Heart right ventricle (tissue), 16 donors: ENCODE data around the gene HCK. TPM values are rescaled to one million over a fixed set of nuclear protein-coding genes. Genes with fewer than 3 reads are reported as not detected.
A peak's percentile ranks its signal among the peaks of the same experiment; 100 is the strongest.

Experiments
- ATAC-seq, 8 donors: fragments of 200-7000 bp; cut with Tn5 transposase; one replicate each; pipeline ENCODE4 v1.9.1; 2020; ENCODE audit warnings: mild to moderate bottlenecking in 8 of 8, moderate library complexity in 8 of 8, moderate number of reproducible peaks in 1 of 8
- DNase-seq, 2 donors: peaks; one replicate each; pipeline ENCODE4 v3.0.0-alpha.2; 2020
- H3K27ac ChIP-seq, 10 donors: fragments of 200-600 bp; sonication (generic) in 2 of 10; one replicate each; pipeline versions ENCODE4 v1.5.0 to v1.8.0; 2020 to 2022; ENCODE audit warnings: mild to moderate bottlenecking in 3 of 10
- H3K27me3 ChIP-seq, 7 donors: fragments of 200-600 bp; one replicate each; pipeline ENCODE4 v1.8.0; 2021 to 2022; ENCODE audit warnings: mild to moderate bottlenecking in 2 of 7
- H3K36me3 ChIP-seq, 9 donors: fragments of 200-600 bp; sonication (generic) in 1 of 9; one replicate each; pipeline versions ENCODE4 v1.5.0 to v1.8.0; 2020 to 2022; ENCODE audit warnings: mild to moderate bottlenecking in 2 of 9
- H3K4me1 ChIP-seq, 9 donors: fragments of 200-600 bp; sonication (generic) in 1 of 9; one replicate each; pipeline versions ENCODE4 v1.5.0 to v1.8.0; 2020 to 2022; ENCODE audit warnings: mild to moderate bottlenecking in 4 of 9
- H3K4me3 ChIP-seq, 10 donors: fragments of 200-600 bp; sonication (generic) in 2 of 10; one replicate each; pipeline versions ENCODE4 v1.5.0 to v1.8.0; 2020 to 2022; ENCODE audit warnings: mild to moderate bottlenecking in 7 of 10, moderate library complexity in 2 of 10
- H3K9me3 ChIP-seq, 11 donors: fragments of 200-600 bp in 10 of 11; sonication (generic) in 2 of 11; one replicate each; pipeline versions ENCODE4 v1.5.0 to v1.8.0; 2013 to 2022; ENCODE audit warnings: mild to moderate bottlenecking in 2 of 11, control low read depth in 1 of 11, moderate library complexity in 1 of 11
- WGBS, 2 donors: extraction: QIAGEN DNeasy Blood & Tissue Kit; methylation state at CpG; one replicate each; pipeline ENCODE4 v1.1.7; 2013; ENCODE audit warnings: inconsistent platforms in 1 of 2; 5-methylcytosine and 5-hydroxymethylcytosine counted together
- intact Hi-C, 10 donors: fragments of 100-400 bp; cut with DNase I; formaldehyde crosslinking; loops; one replicate each; pipeline versions ENCODE4 v1.11.1 to v1.14.2; 2022
- polyA plus RNA-seq, 2 donors: library from polyadenylated mRNA; stranded (reverse); fragments of 200-250 nt; gene quantifications; one replicate each; pipeline ENCODE4 v1.2.3, GENCODE V29; 2013
- total RNA-seq, 10 donors: library from RNA; stranded (reverse); fragmentation: NEBNext Ultra II Directional in 3 of 10; extraction: Animal tissue kit (Norgen Biotek cat#: 25700) in 3 of 10; gene quantifications; one replicate each; pipeline versions ENCODE4 v1.2.1 to v1.2.4, GENCODE V29; 2021 to 2023
- TF ChIP-seq, protein P1 (sequence below), 9 donors: fragments of 200-600 bp; sonication (generic) in 2 of 9; IDR thresholded peaks; one replicate each; pipeline versions ENCODE4 v1.5.0 to v1.8.0; 2021 to 2022; ENCODE audit warnings: antibody characterized with exemption in 9 of 9, mild to moderate bottlenecking in 5 of 9, moderate library complexity in 1 of 9
- donor health status: Arrhythmogenic right ventricular cardiomyopathy.
- donor health status: ischemic (EF 13 %, LVEDD 7.1; RV severe dilation, severe dysfunction).
- donor health status: healthy with polysubstance abuse.
- donor health status: DM: no; HTN: yes; CAD: no.
- donor health status: DM: no; HTN: no; CAD: no.
- donor health status: ischemic (EF 25% LVEDD 6.9; RV normal size, moderate dysfunction).
- donor health status: ischemic (EF 25% LVEDD 5.7; RV mildly dilated, moderate dysfunction).
- donor health status: healthy.
- donor health status: DM: yes; HTN: yes; CAD: no.
- donor health status: Ischemic cardiomyopathy.
- donor health status: ischemic (EF 35%, LVEDD 5.7; RV mildly dilated, moderate dysfunction).
- donor health status: nonischemic (EF 11% LVEDD 7.7; RV severe dilation, severe dysfunction).
- donor health status: DM: yes; HTN: yes; CAD: no.
- donor health status: PGD.
- donor health status: ischemic (EF 29% LVEDD 5.4; RV normal size, mild dysfunction).
- donor health status: nonischemic (EF 23%, LVEDD 6.1; RV moderate dilation, normal function).

The HCK gene
- total and polyA plus RNA-seq, 12 donors, result 1.6 to 22.9 (median 3.0) TPM

DNA sequence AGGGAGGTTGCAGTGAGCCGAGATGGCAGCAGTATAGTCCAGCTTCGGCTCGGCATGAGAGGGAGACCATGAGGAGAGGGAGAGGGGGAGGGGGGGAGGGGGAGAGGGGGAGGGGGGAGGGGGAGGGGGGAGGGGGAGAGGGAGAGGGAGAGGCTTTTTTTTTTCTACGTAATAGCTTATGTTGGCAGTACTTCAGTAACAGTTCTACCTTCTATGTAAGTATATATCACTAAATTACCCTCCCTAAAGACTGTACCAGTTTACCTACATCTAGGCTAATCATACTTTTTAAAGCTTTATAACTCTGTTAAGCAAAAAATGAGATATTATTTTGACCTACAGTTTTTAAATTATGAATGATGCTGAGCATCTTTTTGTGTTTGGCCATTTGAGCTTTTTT, 71.0 kb downstream of the HCK start:
- intact Hi-C loops, result no loop called here
- no peak for DNase-seq
- 85 to 100% methylated on average over 1 of the region's 4 CpGs for WGBS, 2 donors

DNA sequence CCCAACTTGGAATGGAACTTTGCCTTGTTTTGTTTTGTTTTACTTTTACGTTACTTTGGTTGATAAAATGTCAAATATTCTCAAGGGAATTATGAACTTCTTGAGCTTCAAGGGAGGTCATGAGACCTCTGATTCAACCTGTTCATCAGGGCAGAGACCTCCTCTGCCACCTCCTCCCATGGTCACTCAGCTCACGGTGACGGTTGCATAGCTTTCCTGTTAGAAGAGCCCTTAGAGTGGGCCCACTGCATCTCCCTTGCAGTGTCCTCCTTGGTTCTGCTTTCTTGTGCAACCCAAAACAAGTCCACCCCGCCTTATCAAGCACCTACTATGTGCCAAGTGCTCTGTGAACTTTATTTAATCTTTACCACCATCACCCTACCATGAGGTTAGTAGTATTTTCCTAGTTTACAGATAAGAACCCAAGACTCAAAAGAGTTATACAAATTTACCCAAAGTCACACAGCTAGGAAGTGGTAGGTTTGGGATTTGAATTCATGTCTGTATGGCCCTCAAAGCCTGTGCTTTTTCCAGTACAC, 72.9 kb downstream of the HCK start:
- Histone ChIP-seq H3K36me3 (peaks cover 0 to 33% (median 0%) of the 10 kb centered on the region in 9 donors), H3K4me3 (no peak overlapping the region), H3K9me3 (no peaks in the 10 kb centered on the region), H3K4me1 (peaks cover 0 to 8% (median 0%) of the 10 kb centered on the region in 9 donors), H3K27me3 (no peaks in the 10 kb centered on the region), H3K27ac (no peak overlapping the region)
- intact Hi-C loops, result no loop called here
- no peak for DNase-seq
- peak in 1 of 8 donors; percentile 44 for ATAC-seq
- WGBS, 2 donors, result 90 to 91% methylated on average over 4 of the region's 4 CpGs
- TF ChIP-seq, protein P1, sequence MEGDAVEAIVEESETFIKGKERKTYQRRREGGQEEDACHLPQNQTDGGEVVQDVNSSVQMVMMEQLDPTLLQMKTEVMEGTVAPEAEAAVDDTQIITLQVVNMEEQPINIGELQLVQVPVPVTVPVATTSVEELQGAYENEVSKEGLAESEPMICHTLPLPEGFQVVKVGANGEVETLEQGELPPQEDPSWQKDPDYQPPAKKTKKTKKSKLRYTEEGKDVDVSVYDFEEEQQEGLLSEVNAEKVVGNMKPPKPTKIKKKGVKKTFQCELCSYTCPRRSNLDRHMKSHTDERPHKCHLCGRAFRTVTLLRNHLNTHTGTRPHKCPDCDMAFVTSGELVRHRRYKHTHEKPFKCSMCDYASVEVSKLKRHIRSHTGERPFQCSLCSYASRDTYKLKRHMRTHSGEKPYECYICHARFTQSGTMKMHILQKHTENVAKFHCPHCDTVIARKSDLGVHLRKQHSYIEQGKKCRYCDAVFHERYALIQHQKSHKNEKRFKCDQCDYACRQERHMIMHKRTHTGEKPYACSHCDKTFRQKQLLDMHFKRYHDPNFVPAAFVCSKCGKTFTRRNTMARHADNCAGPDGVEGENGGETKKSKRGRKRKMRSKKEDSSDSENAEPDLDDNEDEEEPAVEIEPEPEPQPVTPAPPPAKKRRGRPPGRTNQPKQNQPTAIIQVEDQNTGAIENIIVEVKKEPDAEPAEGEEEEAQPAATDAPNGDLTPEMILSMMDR (IDR thresholded peaks at IDR 0.05), result no peak

More for the DNA sequence above, 71.0 kb downstream of the HCK start:
- Histone ChIP-seq H3K27me3 (no peaks in the 10 kb centered on the region), H3K36me3 (peaks cover 0 to 30% (median 0%) of the 10 kb centered on the region in 9 donors), H3K27ac (no peak overlapping the region), H3K4me1 (peaks cover 0 to 6% (median 0%) of the 10 kb centered on the region in 9 donors), H3K4me3 (no peak overlapping the region), H3K9me3 (no peaks in the 10 kb centered on the region)
- no peak for ATAC-seq
- TF ChIP-seq, protein P1 (IDR thresholded peaks at IDR 0.05), result no peak

DNA sequence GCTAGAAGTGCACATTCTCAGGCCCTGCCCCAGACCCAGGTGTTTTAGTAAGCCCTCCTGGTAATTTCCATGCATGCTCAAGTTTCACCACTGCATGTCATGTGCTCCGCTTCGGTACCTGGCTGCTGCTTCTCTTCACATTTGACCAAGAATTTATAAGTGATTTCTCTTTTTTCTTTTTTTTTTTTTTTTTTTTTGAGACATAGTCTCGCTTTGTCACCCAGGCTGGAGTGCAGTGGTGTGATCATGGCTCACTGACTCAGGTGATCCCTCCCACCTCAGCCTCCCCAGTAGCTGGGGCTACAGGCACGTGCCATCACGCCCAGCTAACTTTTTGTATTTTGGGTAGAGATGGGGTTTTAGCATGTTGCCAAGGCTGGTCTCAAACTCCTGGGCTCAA, 73.5 kb downstream of the HCK start:
- TF ChIP-seq, protein P1 (IDR thresholded peaks at IDR 0.05), result no peak
- 95 to 98% methylated on average over 5 of the region's 5 CpGs for WGBS, 2 donors
- intact Hi-C loops, result no loop called here
- peaks cover 0 to 12% (median 3%) of the 10 kb centered on the region in 9 donors for H3K4me1 ChIP-seq
- no peaks in the 10 kb centered on the region for H3K9me3 ChIP-seq
- no peak overlapping the region for H3K4me3 ChIP-seq
- no peak overlapping the region for H3K27ac ChIP-seq
- H3K27me3 ChIP-seq, result no peaks in the 10 kb centered on the region
- no peak for ATAC-seq
- DNase-seq, result no peak
- H3K36me3 ChIP-seq, result peaks cover 0 to 33% (median 0%) of the 10 kb centered on the region in 9 donors

DNA sequence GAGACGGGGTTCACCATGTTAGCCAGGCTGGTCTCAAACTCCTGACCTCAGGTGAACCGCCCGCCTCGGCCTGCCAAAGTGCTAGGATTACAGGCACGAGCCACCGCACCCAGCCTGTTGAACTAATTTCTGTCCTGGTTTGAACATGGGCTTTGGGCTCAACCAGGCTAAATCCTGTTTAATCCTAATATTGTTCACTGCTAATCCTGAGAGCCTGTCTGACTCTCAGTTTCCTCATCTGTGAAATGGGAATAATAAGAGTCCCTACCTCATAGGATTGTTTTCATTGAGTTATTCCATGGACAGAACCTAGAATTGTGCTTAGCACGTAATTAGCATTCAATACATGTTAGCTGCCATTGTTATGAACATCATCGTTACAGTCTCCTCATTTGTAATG, 74.9 kb downstream of the HCK start:
- H3K9me3 ChIP-seq, result no peaks in the 10 kb centered on the region
- 84 to 98% methylated on average over 8 of the region's 8 CpGs for WGBS, 2 donors
- no peaks in the 10 kb centered on the region for H3K27me3 ChIP-seq
- no peak for ATAC-seq
- H3K27ac ChIP-seq, result no peak overlapping the region
- peaks cover 0 to 33% (median 0%) of the 10 kb centered on the region in 9 donors for H3K36me3 ChIP-seq
- H3K4me1 ChIP-seq, result peaks cover 0 to 16% (median 7%) of the 10 kb centered on the region in 9 donors
- intact Hi-C loops, result no loop called here
- DNase-seq, result no peak
- H3K4me3 ChIP-seq, result no peak overlapping the region
- TF ChIP-seq, protein P1 (IDR thresholded peaks at IDR 0.05), result no peak
